Loucy (cell line): ENCODE measurements around the gene TSHR.
"Not testable (repeated sequence)": the region's sequence is repeated elsewhere in the genome, so short reads cannot be mapped to it uniquely, and the experiment has no call there.

Experiments
- H2AFZ ChIP-seq: fragments of 200-600 bp; sonication (generic); 2 replicates; pipeline ENCODE4 v1.6.0; 2016; ENCODE audit warnings: antibody characterized with exemption, mild to moderate bottlenecking, low read length, moderate library complexity
- H3F3A ChIP-seq: fragments of 200-600 bp; 2 replicates; pipeline ENCODE4 v1.6.0; 2016; ENCODE audit warnings: antibody characterized with exemption, low read depth, mild to moderate bottlenecking
- H3K27me3 ChIP-seq: fragments of 200-600 bp; sonication (generic); 2 replicates; pipeline ENCODE4 v1.6.1; 2014; ENCODE audit warnings: low read length, mild to moderate bottlenecking; ENCODE audit not compliant: insufficient read depth, poor library complexity, severe bottlenecking
- H3K36me3 ChIP-seq: fragments of 200-600 bp; sonication (generic); 2 replicates; pipeline ENCODE4 v1.6.1; 2016; ENCODE audit warnings: low read length; ENCODE audit not compliant: insufficient read depth
- H3K4me1 ChIP-seq: fragments of 200-600 bp; sonication (generic); 2 replicates; pipeline ENCODE4 v1.5.1; 2014; ENCODE audit warnings: low read length, mild to moderate bottlenecking; ENCODE audit not compliant: insufficient read depth, poor library complexity, severe bottlenecking
- H3K4me2 ChIP-seq: fragments of 200-600 bp; sonication (generic); 2 replicates; pipeline ENCODE4 v1.6.0; 2014; ENCODE audit warnings: antibody characterized with exemption, low read length, low read depth, mild to moderate bottlenecking; ENCODE audit not compliant: poor library complexity, severe bottlenecking
- H3K4me3 ChIP-seq: fragments of 200-600 bp; sonication (generic); 2 replicates; pipeline ENCODE4 v1.5.1; 2014; ENCODE audit warnings: low read length, mild to moderate bottlenecking, mixed read lengths; ENCODE audit not compliant: poor library complexity, severe bottlenecking
- H3K79me2 ChIP-seq: fragments of 200-600 bp; sonication (generic); 2 replicates; pipeline ENCODE4 v1.6.1; 2014; ENCODE audit warnings: low read length; ENCODE audit not compliant: insufficient read depth
- H3K9ac ChIP-seq: fragments of 200-600 bp; sonication (generic); 2 replicates; pipeline ENCODE4 v1.6.0; 2014; ENCODE audit warnings: mild to moderate bottlenecking, low read depth, low read length, moderate library complexity; ENCODE audit not compliant: poor library complexity, severe bottlenecking
- H3K9me2 ChIP-seq: fragments of 200-600 bp; sonication (generic); replicated peaks from 2 replicates; pipeline ENCODE4 v1.6.1; 2016; ENCODE audit warnings: low read depth, low read length, mixed read lengths
- H3K9me3 ChIP-seq: fragments of 200-600 bp; sonication (generic); 2 replicates; pipeline ENCODE4 v1.6.1; 2014; ENCODE audit warnings: mild to moderate bottlenecking, antibody characterized with exemption, low read length, low read depth; ENCODE audit not compliant: insufficient read depth
- H4K20me1 ChIP-seq: fragments of 200-600 bp; sonication (generic); 2 replicates; pipeline ENCODE4 v1.6.0; 2014; ENCODE audit warnings: antibody characterized with exemption, low read length, mild to moderate bottlenecking; ENCODE audit not compliant: insufficient read depth, poor library complexity, severe bottlenecking
- CTCF ChIP-seq: fragments of 200-600 bp; sonication (generic); conservative IDR thresholded peaks from 2 replicates; pipeline ENCODE4 v1.5.1; 2014; ENCODE audit warnings: mild to moderate bottlenecking, antibody characterized with exemption, low read length
- EZH2phosphoT487 ChIP-seq: fragments of 200-600 bp; IDR thresholded peaks from 2 replicates; pipeline ENCODE4 v1.6.1; 2018; ENCODE audit warnings: antibody characterized with exemption, mild to moderate bottlenecking, moderate library complexity, borderline replicate concordance

TSHR gene

GRCh38 chr14:81051547-81051946 is 96.1 kb downstream of the TSHR start:
- Histone ChIP-seq H3F3A (no peaks in the 10 kb centered on the region), H3K9me2 (no peaks in the 10 kb centered on the region), H2AFZ (no peak overlapping the region), H3K79me2 (no peaks in the 10 kb centered on the region), H3K27me3 (no peaks in the 10 kb centered on the region), H3K9me3 (no peaks in the 10 kb centered on the region), H3K4me2 (no peak overlapping the region), H3K9ac (no peak overlapping the region), H4K20me1 (no peaks in the 10 kb centered on the region), H3K4me1 (no peaks in the 10 kb centered on the region), H3K4me3 (no peak overlapping the region), H3K36me3 (no peaks in the 10 kb centered on the region)
- TF ChIP-seq CTCF (no peak), EZH2phosphoT487 (no peak)

GRCh38 chr14:81054057-81054456 is 98.6 kb downstream of the TSHR start:
- not testable (repeated sequence) for H3K4me3 ChIP-seq, H2AFZ ChIP-seq, H3K27me3 ChIP-seq, H4K20me1 ChIP-seq, H3K4me1 ChIP-seq, H3F3A ChIP-seq, H3K79me2 ChIP-seq, H3K9me3 ChIP-seq, H3K9ac ChIP-seq, H3K4me2 ChIP-seq, H3K9me2 ChIP-seq, H3K36me3 ChIP-seq

- H4K20me1 ChIP-seq: no peaks in the 10 kb centered on the region
Measured at GRCh38 chr14:81055971-81056370, 100.5 kb downstream of the TSHR start.

More at GRCh38 chr14:81055971-81056370, 100.5 kb downstream of the TSHR start:
- Histone ChIP-seq H3K9me2 (no peaks in the 10 kb centered on the region), H3K4me1 (no peaks in the 10 kb centered on the region), H3F3A (no peaks in the 10 kb centered on the region), H3K4me3 (no peak overlapping the region), H3K9me3 (no peaks in the 10 kb centered on the region), H3K36me3 (no peaks in the 10 kb centered on the region), H3K4me2 (no peak overlapping the region), H2AFZ (no peak overlapping the region), H3K27me3 (no peaks in the 10 kb centered on the region), H3K9ac (no peak overlapping the region), H3K79me2 (no peaks in the 10 kb centered on the region)
- TF ChIP-seq EZH2phosphoT487 (no peak), CTCF (no peak)
